Adrenal gland (tissue), 12 donors: Measurements from ENCODE around the gene SGMS1. TPM values are rescaled to one million over a fixed set of nuclear protein-coding genes. Genes with fewer than 3 reads are reported as not detected.

Experiments used
- DNase-seq, 7 donors: peaks; one replicate each; pipeline ENCODE4 v3.0.0-alpha.2; 2019 to 2020
- H3K27ac ChIP-seq, 5 donors: fragments of 200-600 bp; sonication (generic) in 4 of 5; 1 replicate in 3 of 5; 2 replicates in 2 of 5; pipeline versions ENCODE4 v1.5.1 to v1.8.0; 2016 to 2020; ENCODE audit warnings: mild to moderate bottlenecking in 1 of 5
- H3K27me3 ChIP-seq: fragments of 200-600 bp; 2 replicates; pipeline ENCODE4 v1.8.0; 2021
- H3K36me3 ChIP-seq, 2 donors: fragments of 200-600 bp; replicated peaks in 1 of 2; 1 replicate in 1 of 2; 2 replicates in 1 of 2; pipeline versions ENCODE4 v1.5.1 to v1.8.0; 2018 to 2022
- H3K4me1 ChIP-seq, 2 donors: fragments of 200-600 bp; replicated peaks in 1 of 2; 1 replicate in 1 of 2; 2 replicates in 1 of 2; pipeline versions ENCODE4 v1.5.1 to v1.8.0; 2018 to 2021
- H3K4me3 ChIP-seq, 4 donors: fragments of 200-600 bp; sonication (generic) in 3 of 4; one replicate each; pipeline ENCODE4 v1.5.1; 2016 to 2018
- H3K9me3 ChIP-seq, 3 donors: fragments of 200-600 bp; sonication (generic) in 1 of 3; replicated peaks in 1 of 3; 1 replicate in 2 of 3; 2 replicates in 1 of 3; pipeline versions ENCODE4 v1.5.1 to v1.8.0; 2016 to 2021
- CTCF ChIP-seq, 6 experiments: fragments of 450-650 bp in 4 of 6; fragments of 200-600 bp in 2 of 6; sonication (generic) in 1 of 6; IDR thresholded peaks; 1 replicate in 5 of 6; 2 replicates in 1 of 6; pipeline versions ENCODE4 v1.5.1 to v1.8.0; 2016 to 2021; ENCODE audit warnings: antibody characterized with exemption in 6 of 6, mild to moderate bottlenecking in 2 of 6, moderate library complexity in 1 of 6
- POLR2A ChIP-seq, 2 donors: fragments of 450-650 bp; IDR thresholded peaks; one replicate each; pipeline ENCODE4 v1.6.1; 2017; ENCODE audit warnings: antibody characterized with exemption in 2 of 2, mild to moderate bottlenecking in 2 of 2, moderate library complexity in 1 of 2
- WGBS, 4 donors: extraction: QIAGEN DNeasy Blood & Tissue Kit in 2 of 4; methylation state at CpG; one replicate each; pipeline versions ENCODE4 v1.1.5 to v1.1.7; 2013 to 2017; 5-methylcytosine and 5-hydroxymethylcytosine counted together
- intact Hi-C, 2 donors: fragments of 100-400 bp; cut with DNase I; formaldehyde crosslinking; loops; one replicate each; pipeline versions ENCODE4 v1.14.1 to v1.15.0; 2022 to 2023
- polyA plus RNA-seq, 3 donors: library from polyadenylated mRNA; stranded (reverse); fragments of 200-250 nt in 2 of 3; fragments of 350-450 nt in 1 of 3; fragmentation: Illumina TruSeq in 1 of 3; extraction: RNeasy Lipid Tissue Mini Kit (QIAGEN cat#74804) in 1 of 3; gene quantifications; one replicate each; pipeline ENCODE4 v1.2.3, GENCODE V29; 2013 to 2014
- total RNA-seq, 9 donors: library from RNA; depleted of rRNA in 4 of 9; stranded (reverse); fragments of >200 nt in 4 of 9; fragments of 120-200 nt in 1 of 9; fragmentation: NEBNext Ultra II Directional in 1 of 9; extraction: Animal tissue kit (Norgen Biotek cat#: 25700) in 1 of 9; gene quantifications; one replicate each; pipeline versions ENCODE4 v1.1.0 to v1.2.4, GENCODE V29; 2013 to 2023
- donor health status: healthy with polysubstance abuse.
- donor health status: Bipolar disorder and iron deficiency.
- donor health status: DM: yes; HTN: yes; CAD: no.
- donor health status: DM: no; HTN: no; CAD: no.
- donor health status: DM: no; HTN: no; CAD: no.
- donor health status: DM: yes; HTN: yes; CAD: no.

The SGMS1 gene
- total and polyA plus RNA-seq, 12 donors = 9.1 to 152 (median 62.2) TPM

GRCh38 chr10:50309342-50309741 lies 314.4 kb downstream of the SGMS1 start:
- WGBS, 4 donors = 85 to 90% (median 88%) methylated on average over 4 of the region's 4 CpGs
- Histone ChIP-seq H3K27ac (no peak overlapping the region), H3K27me3 (no peaks in the 10 kb centered on the region), H3K9me3 (no peaks in the 10 kb centered on the region), H3K36me3 (peaks cover 0 to 41% of the 10 kb centered on the region in 2 donors), H3K4me1 (no peaks in the 10 kb centered on the region), H3K4me3 (no peak overlapping the region)
- no peak for DNase-seq
- intact Hi-C loops = no loop called here
- no peak for TF ChIP-seq CTCF (IDR thresholded peaks at IDR 0.05)
- TF ChIP-seq POLR2A (IDR thresholded peaks at IDR 0.05) = no peak

GRCh38 chr10:50304660-50305059 lies 319.1 kb downstream of the SGMS1 start:
- Histone ChIP-seq H3K27me3 (no peaks in the 10 kb centered on the region), H3K36me3 (peaks cover 0 to 27% of the 10 kb centered on the region in 2 donors), H3K4me3 (no peak overlapping the region), H3K4me1 (no peaks in the 10 kb centered on the region), H3K27ac (no peak overlapping the region), H3K9me3 (no peaks in the 10 kb centered on the region)
- intact Hi-C loops = no loop called here
- TF ChIP-seq POLR2A (IDR thresholded peaks at IDR 0.05) (no peak), CTCF (IDR thresholded peaks at IDR 0.05) (no peak)
- WGBS, 4 donors = 94 to 97% (median 95%) methylated on average over 8 of the region's 8 CpGs
- no peak for DNase-seq

GRCh38 chr10:50299948-50300669 lies 323.6 kb downstream of the SGMS1 start:
- H3K36me3 ChIP-seq = no peaks in the 10 kb centered on the region
- H3K4me1 ChIP-seq = no peaks in the 10 kb centered on the region
- 86 to 94% (median 89%) methylated on average over 1 of the region's 1 CpG for WGBS, 4 donors
- no peaks in the 10 kb centered on the region for H3K9me3 ChIP-seq
- no peak for DNase-seq
- no peaks in the 10 kb centered on the region for H3K27me3 ChIP-seq
- TF ChIP-seq POLR2A (IDR thresholded peaks at IDR 0.05) (no peak), CTCF (IDR thresholded peaks at IDR 0.05) (no peak)
- intact Hi-C loops = loop anchor here in 1 of 2 donors (10.0 kb wide), 1 partner anchor 355 kb away; no protein-coding TSS in a partner anchor
- no peak overlapping the region for H3K27ac ChIP-seq
- H3K4me3 ChIP-seq = no peak overlapping the region

GRCh38 chr10:50295367-50295766 lies 328.4 kb downstream of the SGMS1 start:
- WGBS, 4 donors = 81 to 95% (median 94%) methylated on average over 1 of the region's 1 CpG
- intact Hi-C loops = loop anchor here in 1 of 2 donors (10.0 kb wide), 1 partner anchor 359 kb away; no protein-coding TSS in a partner anchor
- TF ChIP-seq CTCF (IDR thresholded peaks at IDR 0.05) (no peak), POLR2A (IDR thresholded peaks at IDR 0.05) (no peak)
- Histone ChIP-seq H3K36me3 (no peaks in the 10 kb centered on the region), H3K4me3 (no peak overlapping the region), H3K9me3 (no peaks in the 10 kb centered on the region), H3K27me3 (no peaks in the 10 kb centered on the region), H3K4me1 (no peaks in the 10 kb centered on the region), H3K27ac (no peak overlapping the region)
- no peak for DNase-seq
